HG02938 (cell line): ENCODE measurements around the gene GRM6.

Source experiments
- ATAC-seq: cut with Tn5 transposase; IDR thresholded peaks from one replicate; pipeline ENCODE4 v1.9.1; 2021; ENCODE audit warnings: mild to moderate bottlenecking, moderate library complexity; ENCODE audit not compliant: unreplicated experiment

The GRM6 gene

GRCh38 chr5:178984145-178985072, 10.7 kb downstream of the GRM6 start:
- ATAC-seq = no peak

GRCh38 chr5:178983728-178984127, 11.4 kb downstream of the GRM6 start:
- ATAC-seq = no peak

DNA sequence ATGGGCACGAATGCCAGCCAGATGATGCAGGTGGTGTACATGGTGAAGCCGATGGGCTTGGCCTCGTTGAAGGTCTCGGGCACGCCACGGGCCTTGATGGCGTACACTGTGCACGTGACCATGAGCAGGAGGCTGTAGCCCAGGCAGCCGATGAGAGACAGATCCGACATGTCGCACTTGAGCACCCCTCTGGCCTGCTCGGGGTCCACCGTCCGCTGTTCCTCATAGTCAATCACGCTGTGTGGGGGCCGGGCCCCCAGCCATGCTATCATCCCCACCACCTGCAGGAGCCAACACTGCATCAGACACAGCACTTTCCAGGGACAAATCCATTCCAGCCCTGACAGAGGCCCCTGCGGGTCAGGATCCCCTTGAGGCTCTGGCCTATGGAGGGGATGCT, 12.2 kb downstream of the GRM6 start:
- no peak for ATAC-seq

DNA sequence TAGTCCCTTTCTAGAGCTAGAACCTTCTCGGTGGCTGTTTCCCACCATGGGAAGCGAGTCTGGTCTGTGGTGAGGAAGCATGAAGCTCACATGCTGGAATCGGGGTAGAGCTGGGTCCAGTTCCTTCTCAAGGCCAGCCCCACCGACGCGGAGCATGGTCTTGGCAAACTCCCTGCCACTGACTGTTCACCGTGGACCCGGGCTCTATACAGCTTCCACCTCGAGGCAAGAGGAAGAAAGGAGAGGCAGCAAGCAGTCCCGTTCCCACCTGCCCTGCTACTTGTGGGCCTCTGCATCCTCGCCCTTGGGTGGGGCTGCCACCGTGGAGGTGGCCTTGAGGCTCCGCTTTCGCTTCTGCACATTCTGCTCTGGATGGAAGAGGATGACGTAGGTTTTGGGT, 13.7 kb downstream of the GRM6 start:
- ATAC-seq = no peak

DNA sequence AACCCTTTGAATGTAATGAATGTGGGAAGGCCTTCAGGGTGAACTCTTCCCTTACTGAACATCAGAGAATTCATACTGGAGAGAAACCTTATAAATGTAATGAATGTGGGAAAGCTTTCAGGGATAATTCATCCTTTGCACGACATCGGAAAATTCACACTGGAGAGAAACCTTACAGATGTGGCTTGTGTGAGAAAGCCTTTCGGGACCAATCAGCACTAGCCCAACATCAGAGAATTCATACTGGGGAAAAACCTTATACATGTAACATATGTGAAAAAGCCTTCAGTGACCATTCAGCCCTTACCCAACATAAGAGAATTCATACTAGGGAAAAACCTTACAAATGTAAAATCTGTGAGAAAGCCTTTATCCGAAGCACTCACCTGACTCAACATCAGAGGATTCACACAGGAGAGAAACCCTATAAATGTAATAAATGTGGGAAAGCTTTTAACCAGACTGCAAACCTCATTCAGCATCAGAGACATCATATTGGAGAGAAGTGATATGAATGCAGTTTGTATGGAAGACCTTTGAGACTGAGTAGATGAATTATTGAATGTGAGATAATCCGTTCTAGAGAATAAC, 29.6 kb downstream of the GRM6 start:
- no peak for ATAC-seq

DNA sequence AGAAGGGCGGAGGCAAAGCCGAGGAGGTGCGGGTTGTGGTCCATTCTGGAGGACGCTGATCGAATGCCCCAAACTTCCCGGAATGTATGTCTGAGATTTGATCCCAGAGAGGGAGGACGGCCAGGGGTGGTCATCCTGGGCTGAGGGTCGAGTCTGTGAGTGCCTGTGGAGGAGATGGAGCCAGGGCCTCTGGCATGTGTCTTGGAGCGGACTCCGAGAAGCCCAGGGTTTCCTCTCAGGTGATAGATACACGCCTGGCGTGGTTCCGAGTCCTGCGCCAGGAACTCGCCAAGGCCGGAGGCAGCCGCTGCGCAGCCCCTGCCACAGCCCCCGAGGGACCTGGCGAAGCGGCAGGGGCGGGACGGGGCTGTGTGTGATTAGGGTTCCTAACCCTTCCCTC, 53.8 kb downstream of the GRM6 start:
- ATAC-seq = no peak

DNA sequence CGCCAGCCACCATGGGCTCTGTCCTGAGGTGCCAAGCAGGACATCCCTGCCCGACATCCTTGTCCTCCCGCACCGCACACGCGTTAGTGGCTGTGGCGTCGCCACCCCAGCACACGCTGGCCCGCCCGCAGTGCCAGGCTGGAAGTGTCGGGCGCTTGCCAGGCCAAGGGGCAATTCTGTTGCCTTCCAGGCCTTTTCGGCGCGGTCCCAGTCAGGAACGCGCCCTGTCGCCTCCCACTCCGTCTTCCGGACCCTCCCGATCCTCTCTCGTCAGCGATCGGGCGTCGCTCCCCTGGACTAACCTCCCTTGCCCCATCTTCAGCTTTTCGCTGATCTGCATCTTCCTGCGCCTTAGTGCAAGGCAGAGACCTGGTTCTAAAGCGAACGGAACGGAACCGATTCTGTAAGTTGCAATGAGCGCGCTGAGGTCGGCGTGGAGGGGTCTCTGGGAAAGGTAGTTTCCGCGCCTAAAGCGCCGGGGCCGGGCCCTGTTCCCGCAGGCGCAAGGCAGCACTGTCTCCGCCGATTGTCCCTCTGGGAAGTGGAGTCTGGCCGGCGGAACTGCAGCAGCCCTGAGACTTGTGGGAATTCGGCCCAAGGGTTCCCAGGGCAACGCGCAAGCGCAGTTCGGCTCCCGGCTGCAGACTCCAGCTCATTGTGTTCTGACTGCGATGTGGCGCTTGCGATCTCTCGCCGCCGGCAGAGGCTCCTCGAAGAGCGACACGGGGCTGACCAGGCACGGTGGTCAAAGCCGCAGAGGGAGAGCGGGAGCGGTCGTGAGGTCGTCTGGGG, 54.4 kb downstream of the GRM6 start, which contains the start of gene ZNF454:
Gene ZNF454, plus strand, starts transcription at position 630 of the 792 bp plus-strand sequence. CDS start 1,594 bp downstream, outside the sequence.
- ATAC-seq = no peak

GRCh38 chr5:178931846-178932760, 63.0 kb downstream of the GRM6 start:
- no peak for ATAC-seq
